B cell (primary cell): ENCODE measurements around the gene SART1. TPM values are rescaled to one million over a fixed set of nuclear protein-coding genes. Genes with fewer than 3 reads are reported as not detected.

Source experiments
- ATAC-seq: fragments of 200-7000 bp; cut with Tn5 transposase; one replicate; pipeline ENCODE4 v1.10.0; 2021; ENCODE audit warnings: low read depth, mild to moderate bottlenecking, moderate number of reproducible peaks, moderate library complexity
- CTCF ChIA-PET: fragments of 350-600 bp; sonication (Branson Sonifier 250); formaldehyde crosslinking; loops from one replicate; lab custom pipeline; 2021; ENCODE audit warnings: antibody characterized with exemption, inconsistent platforms; lab: Charles Lee
- POLR2A ChIA-PET: fragments of 350-600 bp; sonication (Branson Sonifier 250); formaldehyde crosslinking; loops from one replicate; lab custom pipeline; 2021; ENCODE audit warnings: antibody characterized with exemption; lab: Charles Lee
- DNase-seq: peaks from one replicate; pipeline ENCODE4 v3.0.0; 2013
- H2AFZ ChIP-seq: 2 replicates; pipeline ENCODE4 v1.6.1; 2012; ENCODE audit warnings: mild to moderate bottlenecking, low read depth, low read length; ENCODE audit not compliant: insufficient read depth, poor library complexity, severe bottlenecking
- H3K27ac ChIP-seq, 2 donors: 1 replicate in 1 of 2; 2 replicates in 1 of 2; pipeline ENCODE4 v1.5.1; 2012 to 2013; ENCODE audit warnings: low read length in 2 of 2, mild to moderate bottlenecking in 2 of 2, moderate library complexity in 1 of 2
- H3K27me3 ChIP-seq, 4 experiments: fragments of 200-600 bp in 1 of 4; sonication (generic) in 1 of 4; replicated peaks in 1 of 4; 1 replicate in 2 of 4; 2 replicates in 2 of 4; pipeline versions ENCODE4 v1.6.1 to v1.7.0; 2013 to 2016; ENCODE audit warnings: low read length in 3 of 4, mild to moderate bottlenecking in 2 of 4, mixed read lengths in 1 of 4, moderate library complexity in 1 of 4; ENCODE audit not compliant: insufficient read depth in 4 of 4, control insufficient read depth in 3 of 4; ENCODE audit errors: control extremely low read depth in 1 of 4
- H3K36me3 ChIP-seq, 2 experiments: replicated peaks in 1 of 2; 1 replicate in 1 of 2; 2 replicates in 1 of 2; pipeline versions ENCODE4 v1.6.1 to v1.7.1; 2013; ENCODE audit warnings: low read length in 1 of 2; ENCODE audit not compliant: insufficient read depth in 2 of 2, control insufficient read depth in 1 of 2; ENCODE audit errors: control extremely low read depth in 1 of 2, extremely low read depth in 1 of 2
- H3K4me1 ChIP-seq, 2 donors: fragments of 200-600 bp in 1 of 2; sonication (generic) in 1 of 2; 1 replicate in 1 of 2; 2 replicates in 1 of 2; pipeline versions ENCODE4 v1.5.1 to v1.6.1; 2013 to 2017; ENCODE audit warnings: low read length in 2 of 2; ENCODE audit not compliant: control insufficient read depth in 2 of 2, insufficient read depth in 2 of 2
- H3K4me2 ChIP-seq: replicated peaks from 2 replicates; pipeline ENCODE3; 2012; ENCODE audit warnings: mild to moderate bottlenecking, low read depth, low read length; ENCODE audit not compliant: poor library complexity, severe bottlenecking
- H3K4me3 ChIP-seq, 5 experiments: fragments of 200-600 bp in 1 of 5; sonication (generic) in 1 of 5; 1 replicate in 3 of 5; 2 replicates in 2 of 5; pipeline versions ENCODE4 v1.5.1 to v1.7.0; 2011 to 2016; ENCODE audit warnings: low read length in 4 of 5, mild to moderate bottlenecking in 4 of 5, low read depth in 2 of 5, control low read depth in 1 of 5, moderate library complexity in 1 of 5; ENCODE audit not compliant: insufficient read depth in 1 of 5; ENCODE audit errors: control extremely low read depth in 1 of 5, extremely low read depth in 1 of 5
- H3K79me2 ChIP-seq: fragments of 200-600 bp; sonication (generic); one replicate; pipeline ENCODE4 v1.6.0; 2016; ENCODE audit warnings: low read length; ENCODE audit not compliant: control insufficient read depth, insufficient read depth
- H3K9ac ChIP-seq: fragments of 200-600 bp; sonication (generic); 2 replicates; pipeline ENCODE4 v1.6.1; 2017; ENCODE audit warnings: mild to moderate bottlenecking, low read length, moderate library complexity
- H3K9me3 ChIP-seq, 3 donors: one replicate each; pipeline versions ENCODE4 v1.6.1 to v1.7.1; 2013; ENCODE audit warnings: low read length in 2 of 3; ENCODE audit not compliant: control insufficient read depth in 2 of 3, insufficient read depth in 1 of 3; ENCODE audit errors: control extremely low read depth in 1 of 3
- H4K20me1 ChIP-seq: 2 replicates; pipeline ENCODE4 v1.6.0; 2012; ENCODE audit warnings: mild to moderate bottlenecking, low read length; ENCODE audit not compliant: insufficient read depth, control insufficient read depth, poor library complexity, severe bottlenecking
- H3K27ac Mint-ChIP-seq: one replicate; pipeline ENCODE4 v1.8.0; 2021; ENCODE audit warnings: mixed read lengths
- H3K27me3 Mint-ChIP-seq: one replicate; pipeline ENCODE4 v1.8.0; 2021; ENCODE audit warnings: mixed read lengths
- H3K4me1 Mint-ChIP-seq: one replicate; pipeline ENCODE4 v1.8.0; 2021; ENCODE audit warnings: mixed read lengths
- H3K4me3 Mint-ChIP-seq: one replicate; pipeline ENCODE4 v1.8.0; 2021; ENCODE audit warnings: mixed read lengths
- H3K9me3 Mint-ChIP-seq: one replicate; pipeline ENCODE4 v1.8.0; 2022; ENCODE audit warnings: mixed read lengths; ENCODE audit not compliant: insufficient read depth
- EZH2 ChIP-seq: IDR thresholded peaks from 2 replicates; pipeline ENCODE4 v1.6.1; 2012; ENCODE audit warnings: borderline replicate concordance, low read depth, mild to moderate bottlenecking, moderate library complexity, low read length; ENCODE audit not compliant: insufficient read depth, poor library complexity, severe bottlenecking
- WGBS: methylation state at CpG from one replicate; pipeline ENCODE4 v1.1.5; 2013; ENCODE audit warnings: missing lambda C conversion rate; ENCODE audit not compliant: insufficient coverage; 5-methylcytosine and 5-hydroxymethylcytosine counted together
- intact Hi-C: fragments of 100-400 bp; cut with micrococcal nuclease; formaldehyde crosslinking; loops from one replicate; pipeline ENCODE4 v1.10.0; 2022
- polyA plus RNA-seq: library from polyadenylated mRNA; depleted of rRNA; stranded (reverse); fragments of >200 nt; gene quantifications from 2 replicates; pipeline ENCODE4 v1.2.3, GENCODE V29; 2012
- total RNA-seq, 2 donors: library from RNA; stranded (reverse); fragments of 120-200 nt in 1 of 2; gene quantifications; 1 replicate in 1 of 2; 2 replicates in 1 of 2; pipeline versions ENCODE4 v1.2.3 to v1.2.4, GENCODE V29; 2013 to 2022
- TF ChIP-seq, protein P1 (sequence below): fragments of 200-600 bp; IDR thresholded peaks from one replicate; pipeline ENCODE4 v1.8.0; 2022; ENCODE audit warnings: antibody characterized with exemption, mild to moderate bottlenecking

The SART1 gene
- total and polyA plus RNA-seq, 2 donors (not counting 1 experiment from before 2014, with no cell fraction given), result 74.5 to 102 TPM

DNA sequence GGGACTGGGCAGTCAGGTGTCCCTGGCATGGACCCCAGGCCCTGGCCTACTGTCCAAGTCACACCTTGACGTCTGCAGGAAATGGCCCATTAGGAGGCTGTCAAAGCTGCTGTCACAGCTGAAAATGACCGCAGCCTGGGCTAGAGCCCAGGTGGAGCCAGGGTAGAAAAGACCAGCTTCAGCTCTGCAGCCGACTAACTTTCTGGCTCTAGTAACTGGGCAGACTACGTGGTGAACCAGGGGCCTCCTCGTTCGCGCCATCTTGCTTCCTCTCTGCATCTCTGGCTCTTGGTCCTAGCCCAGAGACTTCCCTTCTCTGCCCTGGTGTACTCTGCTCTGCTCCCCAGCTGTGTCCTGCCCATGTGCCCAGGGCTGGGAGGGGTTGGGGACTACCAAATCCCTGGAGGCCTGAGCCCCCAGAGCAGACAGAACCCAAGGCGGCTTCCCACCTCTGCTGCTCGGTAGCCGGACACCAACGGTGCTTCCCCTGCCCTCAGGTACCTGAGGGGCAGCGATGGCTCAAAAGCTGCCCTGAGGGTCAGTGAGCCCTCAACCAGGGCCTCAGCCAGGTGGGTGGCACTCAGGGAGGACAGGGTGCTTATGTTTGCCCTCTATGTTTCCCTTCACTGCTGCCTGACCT is 19.7 kb downstream of the SART1 start:
- H3K79me2 ChIP-seq, result no peaks in the 10 kb centered on the region
- no peaks in the 10 kb centered on the region for H3K9me3 ChIP-seq
- Mint-ChIP-seq H3K4me1 (no peaks in the 10 kb centered on the region), H3K27ac (no peak overlapping the region), H3K9me3 (no peaks in the 10 kb centered on the region), H3K27me3 (no peaks in the 10 kb centered on the region), H3K4me3 (no peak overlapping the region)
- peaks cover 0 to 24% of the 10 kb centered on the region in 2 experiments for H3K36me3 ChIP-seq
- ChIA-PET POLR2A (interaction anchor here (0.6 kb wide), 1 partner anchor 14 kb away, joined by 6 read pairs; no protein-coding TSS in a partner anchor), CTCF (interaction anchor here (0.5 to 11.9 kb wide), 5 partner anchors 19 to 1161 kb away, joined by 3 to 144 read pairs (median 3); partner anchors contain the start of gene SART1)
- no peak overlapping the region for H3K27ac ChIP-seq
- intact Hi-C loops, result no loop called here
- H3K9ac ChIP-seq, result no peak overlapping the region
- WGBS, result 91% methylated on average over 12 of the region's 12 CpGs
- no peak overlapping the region for H2AFZ ChIP-seq
- no peak for ATAC-seq
- H3K4me1 ChIP-seq, result no peaks in the 10 kb centered on the region
- no peak for DNase-seq
- TF ChIP-seq EZH2, result no peak
- TF ChIP-seq, protein P1, sequence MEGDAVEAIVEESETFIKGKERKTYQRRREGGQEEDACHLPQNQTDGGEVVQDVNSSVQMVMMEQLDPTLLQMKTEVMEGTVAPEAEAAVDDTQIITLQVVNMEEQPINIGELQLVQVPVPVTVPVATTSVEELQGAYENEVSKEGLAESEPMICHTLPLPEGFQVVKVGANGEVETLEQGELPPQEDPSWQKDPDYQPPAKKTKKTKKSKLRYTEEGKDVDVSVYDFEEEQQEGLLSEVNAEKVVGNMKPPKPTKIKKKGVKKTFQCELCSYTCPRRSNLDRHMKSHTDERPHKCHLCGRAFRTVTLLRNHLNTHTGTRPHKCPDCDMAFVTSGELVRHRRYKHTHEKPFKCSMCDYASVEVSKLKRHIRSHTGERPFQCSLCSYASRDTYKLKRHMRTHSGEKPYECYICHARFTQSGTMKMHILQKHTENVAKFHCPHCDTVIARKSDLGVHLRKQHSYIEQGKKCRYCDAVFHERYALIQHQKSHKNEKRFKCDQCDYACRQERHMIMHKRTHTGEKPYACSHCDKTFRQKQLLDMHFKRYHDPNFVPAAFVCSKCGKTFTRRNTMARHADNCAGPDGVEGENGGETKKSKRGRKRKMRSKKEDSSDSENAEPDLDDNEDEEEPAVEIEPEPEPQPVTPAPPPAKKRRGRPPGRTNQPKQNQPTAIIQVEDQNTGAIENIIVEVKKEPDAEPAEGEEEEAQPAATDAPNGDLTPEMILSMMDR, result no peak
- no peak overlapping the region for H3K4me3 ChIP-seq
- H3K4me2 ChIP-seq, result no peak overlapping the region
- H3K27me3 ChIP-seq, result no peaks in the 10 kb centered on the region
- H4K20me1 ChIP-seq, result no peaks in the 10 kb centered on the region
